ENCODE measurements around the gene AUTS2.

Gene AUTS2

DNA sequence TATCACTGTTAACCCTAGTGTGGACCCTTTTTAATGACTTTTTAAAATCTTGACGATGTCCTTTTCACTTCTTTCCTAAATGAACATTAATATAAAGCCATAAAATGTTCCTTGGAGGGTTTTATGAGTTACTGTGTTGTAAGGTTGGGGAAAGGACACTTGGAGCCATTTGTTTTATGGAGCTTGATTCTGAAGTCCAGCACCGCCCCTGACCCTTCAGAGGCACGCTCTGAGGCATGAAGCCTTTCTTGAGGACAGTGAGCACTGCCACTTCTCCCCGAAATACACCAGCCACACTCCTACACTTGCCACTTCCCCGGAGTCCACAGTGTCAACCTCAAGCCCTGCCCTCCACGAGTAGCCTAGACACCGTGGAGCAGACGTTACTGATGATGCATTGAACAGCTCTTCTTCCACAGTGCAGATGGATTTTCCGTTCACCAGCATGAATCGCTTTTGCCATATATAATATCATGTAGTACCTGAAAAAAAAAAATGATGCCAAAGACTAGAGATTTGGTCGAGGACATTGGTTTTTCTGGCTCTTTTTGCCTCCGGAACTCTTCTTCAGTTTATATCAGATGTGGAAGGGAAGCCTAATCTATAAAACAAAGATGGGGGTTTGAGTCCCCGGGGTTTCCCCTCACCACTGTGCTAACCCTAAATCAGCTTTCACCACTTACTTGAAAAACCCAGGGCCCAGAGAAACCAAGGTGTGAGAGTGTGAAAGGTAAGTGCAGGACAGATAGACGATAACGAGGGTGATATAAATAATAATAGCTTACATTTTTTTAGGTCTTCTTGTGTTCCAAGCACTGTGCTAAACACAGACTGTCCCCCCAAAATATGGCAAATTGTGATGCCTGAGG is 881.1 kb downstream of the AUTS2 start:
- TF ChIP-seq, protein P1, sequence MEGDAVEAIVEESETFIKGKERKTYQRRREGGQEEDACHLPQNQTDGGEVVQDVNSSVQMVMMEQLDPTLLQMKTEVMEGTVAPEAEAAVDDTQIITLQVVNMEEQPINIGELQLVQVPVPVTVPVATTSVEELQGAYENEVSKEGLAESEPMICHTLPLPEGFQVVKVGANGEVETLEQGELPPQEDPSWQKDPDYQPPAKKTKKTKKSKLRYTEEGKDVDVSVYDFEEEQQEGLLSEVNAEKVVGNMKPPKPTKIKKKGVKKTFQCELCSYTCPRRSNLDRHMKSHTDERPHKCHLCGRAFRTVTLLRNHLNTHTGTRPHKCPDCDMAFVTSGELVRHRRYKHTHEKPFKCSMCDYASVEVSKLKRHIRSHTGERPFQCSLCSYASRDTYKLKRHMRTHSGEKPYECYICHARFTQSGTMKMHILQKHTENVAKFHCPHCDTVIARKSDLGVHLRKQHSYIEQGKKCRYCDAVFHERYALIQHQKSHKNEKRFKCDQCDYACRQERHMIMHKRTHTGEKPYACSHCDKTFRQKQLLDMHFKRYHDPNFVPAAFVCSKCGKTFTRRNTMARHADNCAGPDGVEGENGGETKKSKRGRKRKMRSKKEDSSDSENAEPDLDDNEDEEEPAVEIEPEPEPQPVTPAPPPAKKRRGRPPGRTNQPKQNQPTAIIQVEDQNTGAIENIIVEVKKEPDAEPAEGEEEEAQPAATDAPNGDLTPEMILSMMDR (IDR thresholded peaks at IDR 0.05; ENCODE audit: control insufficient read depth, extremely low read depth, insufficient read depth) = no peak
- no peak for DNase-seq (ENCODE audit: low read depth)
- no peak overlapping the region for H3K4me3 ChIP-seq (ENCODE audit: low read depth, low read length)

DNA sequence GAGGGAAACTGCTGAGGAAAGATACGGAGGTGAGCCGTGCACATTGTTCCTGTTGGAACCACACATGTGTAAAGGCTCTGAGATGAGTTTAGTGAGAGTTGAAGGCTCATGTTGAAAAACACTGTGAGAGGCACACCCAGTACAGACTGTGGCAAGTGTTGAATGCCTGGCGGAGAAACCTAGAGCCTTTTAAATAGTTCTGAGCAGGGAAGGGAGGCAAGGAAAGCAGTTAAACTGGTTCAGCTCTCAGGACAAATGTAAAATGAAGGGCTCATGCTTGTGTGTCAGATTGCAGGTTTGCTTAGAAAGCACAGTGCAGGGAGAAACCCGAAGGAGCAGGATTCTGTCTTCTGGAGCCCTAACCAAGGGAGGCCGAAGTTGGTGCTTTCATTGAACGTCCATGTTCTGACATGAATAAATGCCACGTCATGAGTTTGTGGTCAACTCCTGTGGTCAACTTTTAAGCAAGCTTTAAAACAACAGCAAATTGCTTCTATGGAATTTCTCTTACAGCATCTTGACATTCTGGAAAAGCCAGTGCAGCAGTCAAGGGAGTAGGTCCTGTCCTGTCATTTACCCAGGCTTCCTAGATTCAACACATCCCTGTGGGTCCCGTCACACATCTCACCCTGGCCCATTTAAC is 882.8 kb downstream of the AUTS2 start:
- TF ChIP-seq, protein P1 (IDR thresholded peaks at IDR 0.05; ENCODE audit: control insufficient read depth, extremely low read depth, insufficient read depth) = no peak
- DNase-seq (ENCODE audit: low read depth) = peak; percentile 28

GRCh38 chr7:70481570-70482123 is 883.4 kb downstream of the AUTS2 start:
- TF ChIP-seq, protein P1 (IDR thresholded peaks at IDR 0.05; ENCODE audit: control insufficient read depth, extremely low read depth, insufficient read depth) = no peak
- no peak overlapping the region for H3K4me3 ChIP-seq (ENCODE audit: low read depth, low read length)
- no peak for DNase-seq (ENCODE audit: low read depth)

More for the DNA sequence above, 882.8 kb downstream of the AUTS2 start:
- no peak overlapping the region for H3K4me3 ChIP-seq (ENCODE audit: low read depth, low read length)

DNA sequence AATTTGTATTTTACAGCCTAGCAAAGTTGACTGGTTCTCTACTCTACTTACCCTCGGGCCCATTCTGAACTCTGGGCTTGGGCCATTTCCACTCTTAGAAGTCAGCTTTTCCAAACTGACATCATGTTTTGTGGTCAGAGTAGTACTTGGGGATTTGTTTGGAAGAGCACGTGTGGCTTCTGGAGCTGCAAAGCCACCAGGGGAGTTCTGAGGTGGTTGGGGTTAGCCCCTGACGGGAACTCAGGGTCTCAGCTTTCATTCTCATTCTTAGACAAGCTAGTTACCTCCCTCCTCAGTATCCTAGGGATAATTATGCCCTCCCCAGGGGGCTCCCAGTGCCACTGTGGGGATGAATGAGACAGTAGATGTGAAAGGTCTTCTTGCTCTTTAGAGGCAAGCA is 886.0 kb downstream of the AUTS2 start:
- DNase-seq (ENCODE audit: low read depth) = no peak
- TF ChIP-seq, protein P1 (IDR thresholded peaks at IDR 0.05; ENCODE audit: control insufficient read depth, extremely low read depth, insufficient read depth) = no peak
- H3K4me3 ChIP-seq (ENCODE audit: low read depth, low read length) = no peak overlapping the region

GRCh38 chr7:70486977-70487376 is 888.7 kb downstream of the AUTS2 start:
- DNase-seq (ENCODE audit: low read depth) = no peak
- no peak overlapping the region for H3K4me3 ChIP-seq (ENCODE audit: low read depth, low read length)
- TF ChIP-seq, protein P1 (IDR thresholded peaks at IDR 0.05; ENCODE audit: control insufficient read depth, extremely low read depth, insufficient read depth) = no peak

- DNase-seq (ENCODE audit: low read depth) = no peak
- no peak overlapping the region for H3K4me3 ChIP-seq (ENCODE audit: low read depth, low read length)
- TF ChIP-seq, protein P1 (IDR thresholded peaks at IDR 0.05; ENCODE audit: control insufficient read depth, extremely low read depth, insufficient read depth) = no peak
Measured at GRCh38 chr7:70487428-70487827, 889.2 kb downstream of the AUTS2 start.

Measured in LNCaP clone FGC (cell line).